G401 (cell line): ENCODE results near the gene HPSE2. TPM values are rescaled to one million over a fixed set of nuclear protein-coding genes. Genes with fewer than 3 reads are reported as not detected.
"Not testable (repeated sequence)": the region's sequence is repeated elsewhere in the genome, so short reads cannot be mapped to it uniquely, and the experiment has no call there.

Source experiments
- DNase-seq: peaks from one replicate; pipeline ENCODE4 v3.0.0-alpha.2; 2015; ENCODE audit warnings: low spot score
- in situ Hi-C: cut with HindIII; loops from 2 replicates; pipeline ENCODE4 v1.10.0; 2016; ENCODE audit warnings: low sequenced_read_pairs, mixed read lengths
- total RNA-seq: library from RNA; depleted of rRNA; stranded (reverse); fragments of >200 nt; shearing (Covaris generic); gene quantifications from 2 replicates; pipeline ENCODE4 v1.2.3, GENCODE V29; 2014

Gene HPSE2
- total RNA-seq, 1 experiment from 2014 or later: 0.61 TPM

DNA sequence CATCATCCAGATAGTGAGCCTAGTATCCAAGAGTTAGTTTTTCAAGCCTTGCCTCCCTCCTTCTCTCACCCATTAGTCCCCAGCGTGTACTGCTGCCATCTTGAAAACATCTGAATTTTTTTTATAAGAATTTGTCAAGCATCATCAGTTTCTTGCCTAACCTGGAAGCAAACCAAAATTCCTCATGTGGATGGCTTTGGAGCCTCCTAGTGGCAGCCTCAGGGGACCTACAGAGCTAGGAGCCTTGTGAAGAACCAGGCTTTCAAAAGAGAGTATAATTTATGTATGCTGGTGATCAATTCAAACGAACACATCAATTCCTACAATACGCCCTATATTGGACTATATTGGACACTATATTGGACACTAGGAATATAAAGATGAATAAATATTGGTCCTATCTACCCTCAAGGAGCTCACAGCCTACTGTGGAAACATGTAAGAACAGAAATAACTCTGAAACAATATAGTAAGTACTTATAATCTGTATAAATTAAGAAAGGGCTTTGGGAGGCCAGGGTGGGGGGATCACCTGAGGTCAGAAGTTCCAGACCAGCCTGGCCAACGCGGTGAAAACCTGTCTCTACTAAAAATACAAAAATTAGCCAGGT is 63.4 kb downstream of the HPSE2 start:
- in situ Hi-C loops: no loop called here
- peak; percentile 6 for DNase-seq

DNA sequence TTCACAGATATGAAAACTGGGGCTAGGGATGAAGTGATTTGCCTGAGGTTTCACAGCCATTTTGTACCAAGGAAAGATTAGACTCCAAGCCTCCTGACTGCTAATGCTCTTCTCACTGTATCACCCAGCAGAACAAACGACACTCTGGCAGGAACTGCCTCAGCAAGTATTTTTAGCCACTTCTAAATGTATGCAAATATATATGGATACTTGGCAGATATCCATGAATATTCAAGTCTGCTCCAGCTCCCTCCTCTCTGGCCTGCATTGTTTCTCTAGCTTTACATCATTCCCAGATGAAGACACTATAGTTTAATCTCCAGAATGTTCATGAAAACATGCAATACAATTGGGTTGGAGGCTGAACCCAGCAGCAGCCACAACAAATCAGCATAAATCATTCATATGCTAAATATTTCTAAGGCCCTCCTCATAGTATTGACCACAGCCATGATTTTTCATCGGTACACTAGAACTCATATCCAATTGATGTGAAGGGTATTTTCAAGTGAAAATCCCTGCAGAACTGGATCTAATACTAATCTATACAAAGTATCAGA is 65.5 kb downstream of the HPSE2 start:
- in situ Hi-C loops: no loop called here
- no peak for DNase-seq

- in situ Hi-C loops: no loop called here
Measured at GRCh38 chr10:99161165-99161564, 74.5 kb downstream of the HPSE2 start.

GRCh38 chr10:99143651-99144050 is 92.0 kb downstream of the HPSE2 start:
- DNase-seq: no peak
- in situ Hi-C loops: no loop called here

More at GRCh38 chr10:99161165-99161564, 74.5 kb downstream of the HPSE2 start:
- DNase-seq: no peak

DNA sequence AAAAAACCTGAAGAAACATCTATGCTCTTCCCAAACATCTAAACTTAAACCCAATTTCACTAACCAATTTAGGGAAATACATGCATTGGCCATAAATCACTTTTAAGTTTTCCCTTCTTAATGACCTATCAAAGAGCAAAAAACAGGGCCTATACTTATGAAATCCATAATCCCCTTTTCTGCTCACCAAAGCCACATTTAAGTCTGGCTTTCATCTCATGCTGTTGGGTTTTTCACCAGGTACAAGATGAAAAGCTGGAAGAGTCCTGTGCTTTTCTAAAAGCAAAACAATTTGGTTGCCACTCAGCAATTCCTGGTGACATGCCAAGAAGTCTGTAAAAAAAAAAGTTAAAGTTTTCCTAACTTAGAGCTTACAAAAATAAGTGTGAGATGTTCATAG is 92.6 kb downstream of the HPSE2 start:
- no peak for DNase-seq
- in situ Hi-C loops: no loop called here

- in situ Hi-C loops, DNase-seq: not testable (repeated sequence)
Measured at GRCh38 chr10:99132897-99133296, 102.8 kb downstream of the HPSE2 start.

DNA sequence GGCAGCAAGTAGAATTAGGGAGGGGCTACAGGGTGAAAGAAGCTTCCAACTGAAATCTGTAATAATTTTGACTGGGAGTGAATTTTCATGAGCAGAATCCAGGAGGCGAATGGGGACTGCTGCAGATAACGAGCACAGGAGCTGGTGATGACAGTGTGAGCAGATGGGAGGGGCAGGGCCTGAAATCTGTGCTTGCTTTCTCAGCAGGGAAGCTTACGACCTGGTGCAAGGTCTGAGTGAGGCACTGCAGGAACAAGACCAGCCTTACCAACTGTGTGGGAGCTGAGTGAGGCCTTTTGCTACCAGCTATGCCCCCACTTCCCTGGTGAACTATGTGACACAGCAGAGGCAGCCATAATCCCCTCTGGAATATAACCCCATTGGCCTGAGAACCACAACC is 109.8 kb downstream of the HPSE2 start:
- in situ Hi-C loops: no loop called here
- DNase-seq: no peak

GRCh38 chr10:99124376-99124775 is 111.3 kb downstream of the HPSE2 start:
- in situ Hi-C loops: no loop called here
- no peak for DNase-seq

DNA sequence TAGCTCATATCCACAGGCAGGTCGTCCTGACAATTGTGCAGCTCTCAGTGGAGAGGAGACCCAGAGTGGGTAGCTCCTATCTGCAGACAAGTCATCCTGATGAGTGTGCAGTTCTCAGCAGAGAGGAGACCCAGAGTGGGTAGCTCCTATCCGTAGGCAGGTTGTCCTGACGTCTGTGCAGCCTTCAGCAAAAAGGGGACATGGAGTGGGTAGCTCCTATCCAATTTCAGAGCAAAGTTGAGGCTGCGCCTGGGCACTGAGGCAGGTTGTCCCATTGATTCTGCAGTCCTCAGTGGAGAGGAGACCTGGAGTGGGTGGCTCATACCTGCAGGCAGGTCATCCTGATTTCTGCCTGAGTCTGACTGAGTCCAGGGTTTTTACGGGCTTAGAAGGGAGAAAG is 111.8 kb downstream of the HPSE2 start:
- in situ Hi-C loops: no loop called here

GRCh38 chr10:99123336-99123735 is 112.3 kb downstream of the HPSE2 start:
- DNase-seq: no peak
- in situ Hi-C loops: no loop called here

More for the DNA sequence above, 111.8 kb downstream of the HPSE2 start:
- DNase-seq: no peak

GRCh38 chr10:99119258-99119748 is 116.3 kb downstream of the HPSE2 start:
- no peak for DNase-seq
- in situ Hi-C loops: no loop called here

DNA sequence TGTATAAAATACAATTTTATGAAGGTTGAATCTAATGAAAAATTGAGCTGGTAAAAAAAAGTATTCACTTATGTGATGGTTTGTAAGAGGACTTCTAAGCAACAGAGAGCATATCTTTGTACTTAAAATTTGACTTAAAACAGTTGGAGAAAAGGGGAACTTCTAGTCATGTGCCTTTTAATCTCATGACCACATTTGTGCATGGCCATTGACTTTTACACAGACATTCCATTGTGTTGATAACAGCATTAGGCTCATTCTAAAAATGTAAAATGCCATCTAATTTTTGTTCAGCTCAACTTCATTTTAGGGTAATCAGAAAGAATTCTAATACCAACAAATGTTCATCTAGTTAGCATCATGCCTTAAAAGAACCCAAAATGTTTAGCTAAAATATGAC is 119.9 kb downstream of the HPSE2 start:
- DNase-seq: no peak
- in situ Hi-C loops: no loop called here

GRCh38 chr10:99085358-99085757 is 150.3 kb downstream of the HPSE2 start:
- in situ Hi-C loops: no loop called here
- DNase-seq: no peak

GRCh38 chr10:99084161-99084560 is 151.5 kb downstream of the HPSE2 start:
- peak; percentile 2 for DNase-seq
- in situ Hi-C loops: no loop called here

GRCh38 chr10:99080275-99080945 is 155.2 kb downstream of the HPSE2 start:
- in situ Hi-C loops: no loop called here
- no peak for DNase-seq

DNA sequence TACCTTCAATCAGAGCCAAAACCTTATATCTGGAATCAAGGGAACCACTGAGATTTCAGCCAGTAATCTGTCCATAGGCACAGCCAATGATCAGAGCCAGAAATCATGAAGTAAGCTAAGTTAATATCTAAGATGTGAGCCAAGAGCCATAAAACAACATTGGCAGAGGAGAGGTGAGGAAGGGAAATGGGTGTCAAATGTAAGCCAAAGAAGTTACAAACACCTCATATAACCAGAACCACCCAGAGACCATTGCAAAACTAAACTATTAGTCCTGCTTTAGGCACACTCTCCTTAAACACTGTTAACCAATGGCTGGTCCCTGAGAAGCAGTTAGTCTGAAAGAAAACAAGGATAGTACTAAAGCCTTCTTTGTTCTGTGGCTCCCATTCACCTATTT is 173.1 kb downstream of the HPSE2 start:
- DNase-seq: no peak
- in situ Hi-C loops: no loop called here

DNA sequence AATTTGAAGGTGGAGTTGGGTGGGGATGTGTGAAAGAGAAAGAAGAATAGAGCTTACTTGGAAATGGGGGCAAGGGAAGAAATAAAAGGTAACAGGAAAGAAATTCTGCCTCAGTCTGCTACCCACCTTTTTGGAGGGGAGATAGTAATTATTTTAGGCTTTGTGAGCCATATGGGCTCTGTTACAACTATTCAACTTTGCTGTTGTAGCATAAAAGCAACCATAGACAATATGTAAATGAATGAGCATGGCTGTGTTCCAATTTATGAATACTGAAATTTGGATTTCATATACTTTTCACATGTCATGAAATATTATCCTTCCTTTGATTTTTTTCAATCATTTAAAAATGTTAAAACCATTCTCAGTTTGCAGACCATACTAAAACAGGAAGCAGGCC is 176.9 kb downstream of the HPSE2 start:
- in situ Hi-C loops: no loop called here
- DNase-seq: no peak

DNA sequence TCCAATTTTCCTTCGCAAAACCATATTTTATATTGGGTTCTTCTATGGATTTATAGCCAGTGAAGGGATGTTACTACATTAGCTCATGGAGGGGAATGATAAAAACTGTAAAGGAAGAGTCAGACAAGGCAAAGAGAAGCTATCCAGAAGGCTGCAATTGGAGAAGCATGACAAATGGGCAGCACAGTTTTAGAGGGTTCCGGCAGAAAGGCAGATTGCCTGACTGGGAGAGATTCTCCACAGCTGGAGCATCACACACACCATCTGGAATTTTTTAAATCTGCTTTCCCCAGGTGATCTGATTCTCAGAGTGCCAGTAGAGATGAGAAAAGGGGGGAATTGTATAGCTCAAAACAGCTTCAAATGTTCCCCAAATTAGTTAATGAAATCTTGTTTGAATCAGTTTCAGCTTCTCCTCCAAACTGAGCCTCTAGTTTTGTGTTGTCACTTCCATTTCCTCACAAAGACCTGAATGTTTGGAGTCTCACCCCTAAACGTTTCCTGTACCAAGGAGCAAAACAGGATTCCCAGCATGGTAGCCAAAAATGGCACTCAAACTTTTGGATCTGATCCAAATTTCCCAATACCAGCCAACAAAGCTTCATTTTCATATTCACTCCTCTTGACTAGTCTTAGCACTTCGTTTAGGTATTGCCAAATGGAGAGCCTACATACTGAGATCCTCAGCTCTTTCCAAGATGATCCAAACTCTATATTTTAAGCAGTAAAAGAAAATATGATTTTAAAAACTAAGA is 177.5 kb downstream of the HPSE2 start:
- DNase-seq: no peak
- in situ Hi-C loops: no loop called here

- no peak for DNase-seq
- in situ Hi-C loops: no loop called here
Measured at GRCh38 chr10:99045671-99046070, 190.0 kb downstream of the HPSE2 start.
